GM12801 (cell line): ENCODE data around the gene TLR2.

Experiments
- CTCF ChIP-seq: IDR thresholded peaks from one replicate; pipeline ENCODE4 v1.5.1; 2011; ENCODE audit warnings: control low read depth; ENCODE audit not compliant: insufficient read length; ENCODE audit errors: extremely low read depth

Gene TLR2

DNA sequence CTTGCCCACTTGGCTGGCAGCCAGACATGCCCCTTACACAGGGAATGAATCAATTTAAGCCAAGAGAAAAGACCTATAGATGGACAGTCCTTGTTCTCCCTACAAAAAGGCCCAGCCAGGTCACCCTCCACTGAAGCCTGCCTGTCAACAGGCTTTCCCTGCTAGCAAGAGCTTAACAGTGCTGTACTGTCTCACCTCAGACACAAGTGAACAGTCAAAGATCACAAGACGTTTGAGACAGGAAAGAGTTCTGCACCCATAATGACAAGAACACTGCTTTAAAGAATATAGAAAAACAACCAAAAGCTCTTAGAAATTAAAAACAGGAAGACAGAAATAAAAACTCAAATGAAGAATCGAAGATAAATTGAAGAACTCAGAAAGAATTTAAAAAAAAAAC is 71.1 kb downstream of the TLR2 start:
- no peak for TF ChIP-seq CTCF
